Activated T-cell treated with anti-CD3 and anti-CD28 coated beads, Interleukin-2, amount 50 U/mL, for 24 hours (primary cell): Measurements from ENCODE around the gene C4orf54.

Experiments used
- DNase-seq: peaks from one replicate; pipeline ENCODE4 v3.0.0-alpha.2; 2020
- H3K27ac Mint-ChIP-seq: 2 replicates; pipeline ENCODE4 v1.8.0; 2020; ENCODE audit warnings: mild to moderate bottlenecking, mixed read lengths
- H3K27me3 Mint-ChIP-seq: 2 replicates; pipeline ENCODE4 v1.8.0; 2020; ENCODE audit warnings: mixed read lengths
- H3K36me3 Mint-ChIP-seq: 2 replicates; pipeline ENCODE4 v1.8.0; 2020; ENCODE audit warnings: low read depth, mixed read lengths
- H3K4me1 Mint-ChIP-seq: 2 replicates; pipeline ENCODE4 v1.8.0; 2020; ENCODE audit warnings: low read depth, mixed read lengths
- H3K4me3 Mint-ChIP-seq: 2 replicates; pipeline ENCODE4 v1.8.0; 2020; ENCODE audit warnings: mild to moderate bottlenecking, moderate library complexity, mixed read lengths
- H3K9me3 Mint-ChIP-seq: 2 replicates; pipeline ENCODE4 v1.8.0; 2020; ENCODE audit warnings: mixed read lengths

The C4orf54 gene

GRCh38 chr4:99664716-99665115, 7.1 kb upstream of the C4orf54 start:
- no peak overlapping the region for H3K27ac Mint-ChIP-seq
- H3K4me3 Mint-ChIP-seq: no peak overlapping the region
- no peaks in the 10 kb centered on the region for H3K36me3 Mint-ChIP-seq
- peaks cover 26% of the 10 kb centered on the region for H3K27me3 Mint-ChIP-seq
- no peak for DNase-seq
- no peaks in the 10 kb centered on the region for H3K4me1 Mint-ChIP-seq
- no peaks in the 10 kb centered on the region for H3K9me3 Mint-ChIP-seq

- Mint-ChIP-seq H3K9me3 (no peaks in the 10 kb centered on the region), H3K27ac (no peak overlapping the region), H3K27me3 (peaks cover 20% of the 10 kb centered on the region), H3K36me3 (no peaks in the 10 kb centered on the region), H3K4me3 (no peak overlapping the region), H3K4me1 (no peaks in the 10 kb centered on the region)
- no peak for DNase-seq
These were observed 4.3 kb upstream of the C4orf54 start for GRCh38 chr4:99661907-99662306.

- Mint-ChIP-seq H3K27ac (no peak overlapping the region), H3K4me3 (no peak overlapping the region), H3K36me3 (no peaks in the 10 kb centered on the region), H3K9me3 (no peaks in the 10 kb centered on the region), H3K27me3 (peaks cover 15% of the 10 kb centered on the region), H3K4me1 (no peaks in the 10 kb centered on the region)
- no peak for DNase-seq
These were observed 1.0 kb upstream of the C4orf54 start for GRCh38 chr4:99658666-99659065.

GRCh38 chr4:99655308-99656081, 2.1 kb downstream of the C4orf54 start:
- H3K4me1 Mint-ChIP-seq: no peaks in the 10 kb centered on the region
- H3K27ac Mint-ChIP-seq: no peak overlapping the region
- no peak for DNase-seq
- no peaks in the 10 kb centered on the region for H3K9me3 Mint-ChIP-seq
- H3K36me3 Mint-ChIP-seq: no peaks in the 10 kb centered on the region
- H3K4me3 Mint-ChIP-seq: no peak overlapping the region
- H3K27me3 Mint-ChIP-seq: no peaks in the 10 kb centered on the region

GRCh38 chr4:99654361-99654761, 3.3 kb downstream of the C4orf54 start:
- no peaks in the 10 kb centered on the region for H3K36me3 Mint-ChIP-seq
- no peak overlapping the region for H3K27ac Mint-ChIP-seq
- peaks cover 2% of the 10 kb centered on the region for H3K27me3 Mint-ChIP-seq
- H3K4me3 Mint-ChIP-seq: no peak overlapping the region
- no peaks in the 10 kb centered on the region for H3K4me1 Mint-ChIP-seq
- no peaks in the 10 kb centered on the region for H3K9me3 Mint-ChIP-seq
- DNase-seq: no peak

GRCh38 chr4:99653916-99654315, 3.7 kb downstream of the C4orf54 start:
- H3K27ac Mint-ChIP-seq: no peak overlapping the region
- peaks cover 2% of the 10 kb centered on the region for H3K27me3 Mint-ChIP-seq
- H3K4me3 Mint-ChIP-seq: no peak overlapping the region
- no peaks in the 10 kb centered on the region for H3K9me3 Mint-ChIP-seq
- DNase-seq: no peak
- no peaks in the 10 kb centered on the region for H3K4me1 Mint-ChIP-seq
- H3K36me3 Mint-ChIP-seq: no peaks in the 10 kb centered on the region

- H3K9me3 Mint-ChIP-seq: no peaks in the 10 kb centered on the region
- H3K4me3 Mint-ChIP-seq: no peak overlapping the region
- H3K36me3 Mint-ChIP-seq: no peaks in the 10 kb centered on the region
- DNase-seq: no peak
- no peaks in the 10 kb centered on the region for H3K4me1 Mint-ChIP-seq
- H3K27me3 Mint-ChIP-seq: peaks cover 2% of the 10 kb centered on the region
- H3K27ac Mint-ChIP-seq: no peak overlapping the region
These were observed 4.8 kb downstream of the C4orf54 start for GRCh38 chr4:99652596-99653436.

- Mint-ChIP-seq H3K9me3 (no peaks in the 10 kb centered on the region), H3K27me3 (peaks cover 2% of the 10 kb centered on the region), H3K4me1 (no peaks in the 10 kb centered on the region), H3K4me3 (no peak overlapping the region), H3K36me3 (no peaks in the 10 kb centered on the region), H3K27ac (no peak overlapping the region)
- DNase-seq: no peak
These were observed 5.7 kb downstream of the C4orf54 start for GRCh38 chr4:99651811-99652485.

GRCh38 chr4:99651016-99651769, 6.4 kb downstream of the C4orf54 start:
- DNase-seq: no peak
- Mint-ChIP-seq H3K36me3 (no peaks in the 10 kb centered on the region), H3K27me3 (peaks cover 2% of the 10 kb centered on the region), H3K4me3 (no peak overlapping the region), H3K27ac (no peak overlapping the region), H3K9me3 (no peaks in the 10 kb centered on the region), H3K4me1 (no peaks in the 10 kb centered on the region)

GRCh38 chr4:99649778-99650177, 7.8 kb downstream of the C4orf54 start:
- DNase-seq: no peak
- H3K27ac Mint-ChIP-seq: no peak overlapping the region

GRCh38 chr4:99649208-99649607, 8.4 kb downstream of the C4orf54 start:
- no peak for DNase-seq
- H3K4me1 Mint-ChIP-seq: no peaks in the 10 kb centered on the region
- peaks cover 2% of the 10 kb centered on the region for H3K27me3 Mint-ChIP-seq
- no peak overlapping the region for H3K27ac Mint-ChIP-seq
- H3K36me3 Mint-ChIP-seq: no peaks in the 10 kb centered on the region
- no peaks in the 10 kb centered on the region for H3K9me3 Mint-ChIP-seq
- H3K4me3 Mint-ChIP-seq: no peak overlapping the region

More at GRCh38 chr4:99649778-99650177, 7.8 kb downstream of the C4orf54 start:
- Mint-ChIP-seq H3K4me3 (no peak overlapping the region), H3K36me3 (no peaks in the 10 kb centered on the region), H3K9me3 (no peaks in the 10 kb centered on the region), H3K27me3 (peaks cover 2% of the 10 kb centered on the region), H3K4me1 (no peaks in the 10 kb centered on the region)

GRCh38 chr4:99648321-99648720, 9.3 kb downstream of the C4orf54 start:
- peaks cover 2% of the 10 kb centered on the region for H3K27me3 Mint-ChIP-seq
- DNase-seq: no peak
- no peak overlapping the region for H3K27ac Mint-ChIP-seq
- H3K9me3 Mint-ChIP-seq: no peaks in the 10 kb centered on the region
- no peaks in the 10 kb centered on the region for H3K4me1 Mint-ChIP-seq
- H3K36me3 Mint-ChIP-seq: no peaks in the 10 kb centered on the region
- H3K4me3 Mint-ChIP-seq: no peak overlapping the region

GRCh38 chr4:99647071-99647470, 10.6 kb downstream of the C4orf54 start:
- Mint-ChIP-seq H3K27ac (no peak overlapping the region), H3K9me3 (no peaks in the 10 kb centered on the region), H3K4me1 (no peaks in the 10 kb centered on the region), H3K36me3 (no peaks in the 10 kb centered on the region), H3K27me3 (peaks cover 2% of the 10 kb centered on the region), H3K4me3 (no peak overlapping the region)
- DNase-seq: no peak

- DNase-seq: no peak
- no peak overlapping the region for H3K27ac Mint-ChIP-seq
- H3K4me1 Mint-ChIP-seq: no peaks in the 10 kb centered on the region
- H3K9me3 Mint-ChIP-seq: no peaks in the 10 kb centered on the region
- H3K36me3 Mint-ChIP-seq: no peaks in the 10 kb centered on the region
- H3K4me3 Mint-ChIP-seq: no peak overlapping the region
- peaks cover 4% of the 10 kb centered on the region for H3K27me3 Mint-ChIP-seq
These were observed 12.0 kb downstream of the C4orf54 start for GRCh38 chr4:99645638-99646037.
